ENCODE data around the gene RAB34.
A peak's percentile ranks its signal among the peaks of the same experiment; 100 is the strongest.

RAB34 gene

DNA sequence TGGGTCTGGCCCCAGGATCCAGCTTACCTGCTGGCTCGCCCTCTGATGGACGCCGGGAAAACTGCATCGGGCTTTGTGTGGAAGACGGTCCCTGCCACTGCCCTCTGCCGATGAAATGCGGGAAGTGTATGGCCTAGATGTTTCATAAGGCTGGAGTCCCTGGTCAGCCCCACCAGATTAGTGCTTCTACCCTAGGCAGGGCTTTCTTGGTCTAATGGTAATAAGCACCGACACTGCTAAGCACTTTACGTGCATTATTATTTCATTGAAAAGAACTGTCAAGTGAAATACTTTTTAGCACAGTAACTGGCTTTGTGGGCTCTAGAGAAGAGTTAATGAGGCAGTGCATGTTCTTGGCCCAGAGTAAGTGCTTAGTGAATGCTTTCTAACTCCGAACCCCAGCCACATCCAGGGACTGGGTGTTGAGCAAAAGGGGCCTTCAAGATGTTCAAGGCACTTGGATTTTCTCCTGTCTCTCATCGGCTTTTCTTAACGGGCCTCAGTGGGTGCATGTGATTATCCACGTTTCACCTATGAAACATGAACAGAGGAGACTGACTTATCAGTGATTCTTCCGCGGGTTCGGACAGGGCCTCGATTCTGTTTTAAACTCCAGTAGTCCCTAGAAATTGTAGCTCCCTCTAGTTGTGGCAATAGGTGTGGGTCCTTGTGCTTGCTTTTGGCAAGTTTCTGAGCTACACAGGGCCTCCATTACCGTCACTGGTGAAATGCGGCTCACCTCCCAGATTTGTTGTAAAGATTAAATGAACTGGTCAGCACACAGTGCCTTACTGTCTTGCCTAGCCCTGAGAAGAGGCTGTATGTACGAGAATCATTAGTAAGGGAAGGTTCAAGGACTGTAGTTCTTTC is 32.7 kb upstream of the RAB34 start (continued):
- TF ChIP-seq ELK4 (IDR thresholded peaks at IDR 0.05; ENCODE audit: borderline replicate concordance, low read depth, low read length) = no peak
- TF ChIP-seq ZNF658 (tag by site-specific recombination; IDR thresholded peaks at IDR 0.05) = no peak
- TF ChIP-seq, protein P1, sequence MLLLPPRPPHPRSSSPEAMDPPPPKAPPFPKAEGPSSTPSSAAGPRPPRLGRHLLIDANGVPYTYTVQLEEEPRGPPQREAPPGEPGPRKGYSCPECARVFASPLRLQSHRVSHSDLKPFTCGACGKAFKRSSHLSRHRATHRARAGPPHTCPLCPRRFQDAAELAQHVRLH (tag by site-specific recombination; IDR thresholded peaks at IDR 0.05) = no peak
- TF ChIP-seq KLF10 (tag by site-specific recombination; IDR thresholded peaks at IDR 0.05) = peak; percentile 58; the same call in 1 of the 2 replicates
- TF ChIP-seq ZNF629 (tag by site-specific recombination; IDR thresholded peaks at IDR 0.05) = peak; percentile 51
- TF ChIP-seq KLF8 (tag by site-specific recombination; IDR thresholded peaks at IDR 0.05) = 0 out of 2 replicates have a peak, but pooled peaks have one; percentile 43
- TF ChIP-seq ZBTB20 (tag by site-specific recombination; IDR thresholded peaks at IDR 0.05) = no peak
- TF ChIP-seq ZNF549 (tag by site-specific recombination; IDR thresholded peaks at IDR 0.05) = no peak
- TF ChIP-seq ZNF10 (tag by site-specific recombination; IDR thresholded peaks at IDR 0.05) = peak; percentile 26; the same call in 1 of the 2 replicates
- TF ChIP-seq ZNF138 (tag by site-specific recombination; IDR thresholded peaks at IDR 0.05; ENCODE audit: borderline replicate concordance) = no peak
- no peak for TF ChIP-seq ZNF37A (tag by site-specific recombination; IDR thresholded peaks at IDR 0.05)
- TF ChIP-seq ZEB2 (tag by site-specific recombination; IDR thresholded peaks at IDR 0.05) = no peak; the same call in none of the 2 replicates
- TF ChIP-seq ZNF555 (tag by site-specific recombination; conservative IDR thresholded peaks at IDR 0.05) = no peak
- no peak for TF ChIP-seq ZFP41 (tag by site-specific recombination; IDR thresholded peaks at IDR 0.05; ENCODE audit: borderline replicate concordance)
- TF ChIP-seq SP7 (tag by site-specific recombination; IDR thresholded peaks at IDR 0.05) = peak; percentile 29; the same call in 1 of the 2 replicates
- TF ChIP-seq ZNF792 (tag by site-specific recombination; IDR thresholded peaks at IDR 0.05) = no peak
- TF ChIP-seq ZSCAN30 (tag by site-specific recombination; IDR thresholded peaks at IDR 0.05) = peak; percentile 96
- TF ChIP-seq, protein P2, sequence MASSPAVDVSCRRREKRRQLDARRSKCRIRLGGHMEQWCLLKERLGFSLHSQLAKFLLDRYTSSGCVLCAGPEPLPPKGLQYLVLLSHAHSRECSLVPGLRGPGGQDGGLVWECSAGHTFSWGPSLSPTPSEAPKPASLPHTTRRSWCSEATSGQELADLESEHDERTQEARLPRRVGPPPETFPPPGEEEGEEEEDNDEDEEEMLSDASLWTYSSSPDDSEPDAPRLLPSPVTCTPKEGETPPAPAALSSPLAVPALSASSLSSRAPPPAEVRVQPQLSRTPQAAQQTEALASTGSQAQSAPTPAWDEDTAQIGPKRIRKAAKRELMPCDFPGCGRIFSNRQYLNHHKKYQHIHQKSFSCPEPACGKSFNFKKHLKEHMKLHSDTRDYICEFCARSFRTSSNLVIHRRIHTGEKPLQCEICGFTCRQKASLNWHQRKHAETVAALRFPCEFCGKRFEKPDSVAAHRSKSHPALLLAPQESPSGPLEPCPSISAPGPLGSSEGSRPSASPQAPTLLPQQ (tag by site-specific recombination; IDR thresholded peaks at IDR 0.05) = no peak
- TF ChIP-seq, protein P3, sequence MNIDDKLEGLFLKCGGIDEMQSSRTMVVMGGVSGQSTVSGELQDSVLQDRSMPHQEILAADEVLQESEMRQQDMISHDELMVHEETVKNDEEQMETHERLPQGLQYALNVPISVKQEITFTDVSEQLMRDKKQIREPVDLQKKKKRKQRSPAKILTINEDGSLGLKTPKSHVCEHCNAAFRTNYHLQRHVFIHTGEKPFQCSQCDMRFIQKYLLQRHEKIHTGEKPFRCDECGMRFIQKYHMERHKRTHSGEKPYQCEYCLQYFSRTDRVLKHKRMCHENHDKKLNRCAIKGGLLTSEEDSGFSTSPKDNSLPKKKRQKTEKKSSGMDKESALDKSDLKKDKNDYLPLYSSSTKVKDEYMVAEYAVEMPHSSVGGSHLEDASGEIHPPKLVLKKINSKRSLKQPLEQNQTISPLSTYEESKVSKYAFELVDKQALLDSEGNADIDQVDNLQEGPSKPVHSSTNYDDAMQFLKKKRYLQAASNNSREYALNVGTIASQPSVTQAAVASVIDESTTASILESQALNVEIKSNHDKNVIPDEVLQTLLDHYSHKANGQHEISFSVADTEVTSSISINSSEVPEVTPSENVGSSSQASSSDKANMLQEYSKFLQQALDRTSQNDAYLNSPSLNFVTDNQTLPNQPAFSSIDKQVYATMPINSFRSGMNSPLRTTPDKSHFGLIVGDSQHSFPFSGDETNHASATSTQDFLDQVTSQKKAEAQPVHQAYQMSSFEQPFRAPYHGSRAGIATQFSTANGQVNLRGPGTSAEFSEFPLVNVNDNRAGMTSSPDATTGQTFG (tag by site-specific recombination; IDR thresholded peaks at IDR 0.05; ENCODE audit: borderline replicate concordance) = no peak
- TF ChIP-seq, protein P4, sequence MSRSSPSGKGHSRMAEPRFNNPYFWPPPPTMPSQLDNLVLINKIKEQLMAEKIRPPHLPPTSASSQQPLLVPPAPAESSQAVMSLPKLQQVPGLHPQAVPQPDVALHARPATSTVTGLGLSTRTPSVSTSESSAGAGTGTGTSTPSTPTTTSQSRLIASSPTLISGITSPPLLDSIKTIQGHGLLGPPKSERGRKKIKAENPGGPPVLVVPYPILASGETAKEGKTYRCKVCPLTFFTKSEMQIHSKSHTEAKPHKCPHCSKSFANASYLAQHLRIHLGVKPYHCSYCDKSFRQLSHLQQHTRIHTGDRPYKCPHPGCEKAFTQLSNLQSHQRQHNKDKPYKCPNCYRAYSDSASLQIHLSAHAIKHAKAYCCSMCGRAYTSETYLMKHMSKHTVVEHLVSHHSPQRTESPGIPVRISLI (tag by site-specific recombination; IDR thresholded peaks at IDR 0.05) = no peak
- TF ChIP-seq ZNF341 (tag by site-specific recombination; IDR thresholded peaks at IDR 0.05; ENCODE audit: low read depth) = no peak
- no peak for TF ChIP-seq ZSCAN4 (tag by site-specific recombination; IDR thresholded peaks at IDR 0.05)
- TF ChIP-seq KLF17 (tag by site-specific recombination; IDR thresholded peaks at IDR 0.05) = peak; percentile 44; the same call in 1 of the 2 replicates
- no peak for TF ChIP-seq INSM2 (tag by site-specific recombination; IDR thresholded peaks at IDR 0.05)
- TF ChIP-seq ZNF473 (tag by site-specific recombination; IDR thresholded peaks at IDR 0.05) = no peak
- no peak for TF ChIP-seq ZNF266 (tag by site-specific recombination; IDR thresholded peaks at IDR 0.05; ENCODE audit: low read depth)
- TF ChIP-seq ZNF2 (tag by site-specific recombination; IDR thresholded peaks at IDR 0.05) = peak; percentile 61; the same call in 1 of the 2 replicates
- TF ChIP-seq ZNF157 (tag by site-specific recombination; IDR thresholded peaks at IDR 0.05) = no peak
- no peak for TF ChIP-seq ZNF133 (tag by site-specific recombination; IDR thresholded peaks at IDR 0.05)

Measured in HEK293 (cell line).